ENCODE results near the gene TDRD9. TPM values are rescaled to one million over a fixed set of nuclear protein-coding genes. Genes with fewer than 3 reads are reported as not detected.

The TDRD9 gene
- polyA plus RNA-seq, 4 donors: 1.0 to 4.0 (median 2.5) TPM

DNA sequence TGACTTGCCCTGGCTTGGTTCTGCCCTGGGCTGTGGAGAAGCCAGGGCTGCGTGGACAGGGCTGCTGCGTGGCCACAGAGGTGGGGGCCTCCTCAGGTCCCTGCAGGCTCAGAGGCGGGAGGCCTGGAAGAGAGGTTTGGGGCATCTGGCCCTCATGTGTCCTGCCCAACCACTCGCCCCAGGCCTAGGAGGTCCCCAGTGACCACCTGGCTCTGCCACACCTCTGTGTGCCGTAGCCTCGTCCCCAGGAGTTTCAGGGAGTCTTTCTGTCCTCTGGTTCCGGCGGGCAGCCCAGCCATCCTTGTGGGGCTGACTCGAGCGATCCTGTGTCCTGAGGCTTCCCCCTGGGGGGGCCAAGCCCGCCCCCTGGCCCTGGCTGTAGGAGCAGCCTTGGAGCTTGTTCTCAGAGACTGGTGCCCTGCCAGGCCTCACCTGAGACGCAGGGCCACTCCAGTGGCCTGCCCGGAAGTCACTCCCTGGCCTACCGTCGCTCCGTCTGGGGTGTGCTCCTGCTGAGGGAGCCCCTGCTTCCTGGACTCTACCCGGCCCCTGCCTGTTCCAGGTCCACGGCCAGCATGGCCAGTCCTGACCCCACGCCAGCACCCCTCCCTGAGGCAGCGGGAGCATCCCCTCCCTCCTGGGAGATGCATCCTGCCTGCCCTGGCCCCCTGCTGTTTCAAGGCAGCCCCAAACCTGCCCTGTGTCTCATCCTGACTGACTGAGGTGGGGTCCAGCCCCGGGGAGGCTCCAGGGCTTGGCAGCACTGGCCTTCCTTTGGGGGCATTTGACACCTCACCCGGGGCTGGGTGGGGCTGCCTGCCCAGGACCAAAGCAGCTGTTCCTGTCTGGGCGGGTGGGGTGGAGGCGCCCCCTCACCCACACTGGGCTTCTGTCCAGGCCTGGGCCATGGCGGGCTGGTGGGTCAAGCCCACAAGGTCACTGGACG is 171.1 kb downstream of the TDRD9 start:
- DNase-seq (ENCODE audit: low read depth in 4 of 4, low spot score in 3 of 4): no peak

DNA sequence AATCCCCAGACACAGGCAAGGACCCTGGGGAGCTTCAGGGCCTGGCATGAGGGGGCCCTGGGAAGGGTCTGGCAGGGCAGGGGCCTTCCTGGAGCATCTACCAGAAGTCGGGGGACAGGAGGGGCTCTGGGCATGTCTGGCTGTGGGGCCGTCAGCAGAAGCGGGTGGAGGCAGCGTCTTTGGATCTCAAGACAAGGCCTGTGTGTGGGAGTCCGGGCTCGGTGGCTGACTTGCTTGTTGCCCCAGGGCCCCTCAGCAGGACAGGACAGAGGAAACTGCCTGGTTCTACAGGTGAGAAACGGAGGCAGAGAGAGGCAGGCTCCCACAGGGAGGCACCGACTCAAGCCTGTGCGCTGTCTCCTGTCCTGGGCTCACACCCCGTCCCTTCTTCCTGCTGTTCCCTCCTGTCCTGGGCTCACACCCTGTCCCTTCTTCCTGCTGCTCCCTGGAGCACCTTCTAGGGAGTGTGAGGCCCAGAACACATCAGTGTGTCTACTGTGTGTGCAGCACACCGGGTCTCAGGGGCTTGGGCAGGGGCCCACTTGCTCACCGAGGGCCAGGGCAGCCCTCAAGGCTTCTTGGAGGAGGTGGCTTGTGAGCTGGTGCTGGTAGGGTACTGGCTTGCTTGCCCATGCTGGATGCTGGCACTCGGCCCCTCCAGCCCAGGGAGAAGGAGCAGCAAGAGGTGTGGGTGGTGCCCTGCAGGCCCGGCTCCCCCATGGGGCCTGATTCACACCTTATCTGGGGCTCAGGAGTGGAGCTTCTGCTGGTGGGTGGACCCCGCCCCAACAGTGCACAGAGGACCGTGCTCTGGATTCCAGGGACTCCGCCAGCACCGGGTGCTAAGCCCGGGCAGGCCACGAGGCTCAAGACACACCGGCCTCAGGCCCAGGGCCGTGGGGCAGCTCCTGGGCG is 172.2 kb downstream of the TDRD9 start:
- no peak for DNase-seq (ENCODE audit: low read depth in 4 of 4, low spot score in 3 of 4)

DNA sequence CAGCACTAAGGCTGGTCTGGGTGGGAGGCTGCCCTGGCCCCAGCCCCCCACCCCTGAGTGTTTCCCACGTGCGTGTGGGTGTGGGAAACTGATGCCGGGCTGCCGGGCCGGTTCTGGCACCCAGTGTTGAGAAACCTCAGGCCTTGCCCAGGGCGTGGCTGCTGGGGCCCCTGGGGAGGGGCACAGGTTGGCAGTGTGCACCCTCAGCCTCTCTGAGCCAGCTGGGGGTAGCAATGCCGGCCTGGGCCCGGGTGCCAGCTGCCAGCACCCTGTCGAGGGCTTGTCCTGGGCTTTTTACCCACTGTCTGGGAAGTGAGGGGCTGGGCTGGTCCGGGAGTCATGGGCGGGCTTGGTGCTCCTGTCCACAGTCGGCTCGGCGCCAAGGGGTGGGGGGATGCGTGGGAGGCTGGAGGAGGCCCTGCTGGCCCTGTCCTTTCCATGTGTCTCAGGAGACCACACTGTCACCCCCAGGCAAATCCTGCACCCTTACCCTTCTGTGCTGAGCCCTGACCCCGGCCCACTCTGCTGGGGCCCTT is 172.9 kb downstream of the TDRD9 start:
- DNase-seq (ENCODE audit: low read depth in 4 of 4, low spot score in 3 of 4): no peak

DNA sequence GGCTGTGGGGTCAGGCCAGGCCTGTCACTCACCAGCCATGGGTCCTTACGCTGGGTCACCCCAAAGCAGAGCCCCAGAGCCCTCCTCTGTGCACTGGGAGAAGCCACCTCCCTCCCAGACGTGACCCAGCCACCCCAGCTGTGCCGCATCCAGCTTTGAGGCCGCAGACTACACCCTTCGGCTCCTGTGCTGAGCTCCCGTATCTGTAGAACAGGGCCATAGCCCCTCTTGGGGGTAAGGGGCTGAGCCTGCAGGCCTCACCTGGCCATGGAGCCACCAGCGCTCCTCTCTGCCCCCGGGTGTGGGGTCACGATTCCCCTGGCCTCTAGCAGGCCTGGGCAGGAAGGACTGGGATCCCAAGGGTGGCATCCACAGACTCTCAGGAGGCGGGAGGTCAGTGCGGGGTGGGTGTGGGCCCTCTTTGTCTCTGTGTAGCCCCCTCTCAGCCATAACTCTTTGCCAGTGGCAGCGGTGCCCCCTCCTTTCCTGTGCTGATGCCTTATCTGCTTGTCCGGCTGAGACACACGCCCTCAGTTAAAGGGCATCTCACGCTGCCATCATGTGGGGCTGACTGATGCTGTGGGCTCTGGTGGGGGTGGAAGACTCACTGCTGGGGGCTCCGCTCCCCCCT is 173.5 kb downstream of the TDRD9 start:
- DNase-seq (ENCODE audit: low read depth in 4 of 4, low spot score in 3 of 4): no peak

Other genes starting within 250 kb of the TDRD9 start
- 10 to 100 TPM; 11.5 to 23.9 (median 12.6) TPM for gene XRCC3, start 213.0 kb upstream of the TDRD9 start, polyA plus RNA-seq (ENCODE audit: insufficient read length in 4 of 4)
- gene ZFYVE21, start 212.6 kb upstream of the TDRD9 start, polyA plus RNA-seq (ENCODE audit: insufficient read length in 4 of 4): 10 to 100 TPM; 50.6 to 60.4 (median 55.2) TPM
- 10 to 100 TPM; 14.5 to 38.8 (median 32.8) TPM for gene PPP1R13B, start 80.9 kb upstream of the TDRD9 start, polyA plus RNA-seq (ENCODE audit: insufficient read length in 4 of 4)
- not detected for gene RD3L, start 14.1 kb downstream of the TDRD9 start, polyA plus RNA-seq (ENCODE audit: insufficient read length in 4 of 4)
- gene ASPG, start 157.2 kb downstream of the TDRD9 start, polyA plus RNA-seq (ENCODE audit: insufficient read length in 4 of 4): 10 to 100 TPM in 2 of 4 donors, 1 to 10 TPM in 2; 1.4 to 18.9 (median 10.0) TPM
- 10 to 100 TPM in 2 of 4 donors, 1 to 10 TPM in 2; 3.3 to 13.9 (median 9.8) TPM for gene KIF26A, start 210.1 kb downstream of the TDRD9 start, polyA plus RNA-seq (ENCODE audit: insufficient read length in 4 of 4)

Data from left renal pelvis (tissue), 4 donors.